ENCODE measurements around the gene SORCS2. TPM values are rescaled to one million over a fixed set of nuclear protein-coding genes. Genes with fewer than 3 reads are reported as not detected.

Gene SORCS2
- total RNA-seq, 2 donors from 2014 or later: 0.54 to 0.74 TPM

GRCh38 chr4:7371210-7371941, 179.0 kb downstream of the SORCS2 start:
- intact Hi-C loops (cut with DNase I): no loop called here
- Histone ChIP-seq H3K36me3 (no peaks in the 10 kb centered on the region), H3K4me3 (no peak overlapping the region), H3K27me3 (no peaks in the 10 kb centered on the region), H3K9ac (ENCODE audit: low read depth in 2 of 2, low read length in 2 of 2) (no peak overlapping the region), H3K9me3 (no peaks in the 10 kb centered on the region), H3K4me1 (no peaks in the 10 kb centered on the region), H3K27ac (no peak overlapping the region)
- no peak for TF ChIP-seq CTCF (IDR thresholded peaks at IDR 0.05)
- DNase-seq: no peak

- Histone ChIP-seq H3K9me3 (no peaks in the 10 kb centered on the region), H3K4me3 (no peak overlapping the region), H3K27ac (no peak overlapping the region)
These were observed 180.3 kb downstream of the SORCS2 start for GRCh38 chr4:7372673-7373072.

GRCh38 chr4:7374571-7374970, 182.2 kb downstream of the SORCS2 start:
- no peaks in the 10 kb centered on the region for H3K4me1 ChIP-seq
- TF ChIP-seq CTCF (IDR thresholded peaks at IDR 0.05): no peak
- no peaks in the 10 kb centered on the region for H3K9me3 ChIP-seq
- H3K9ac ChIP-seq (ENCODE audit: low read depth in 2 of 2, low read length in 2 of 2): no peak overlapping the region
- H3K4me3 ChIP-seq: no peak overlapping the region
- no peak for DNase-seq
- H3K27me3 ChIP-seq: no peaks in the 10 kb centered on the region
- H3K36me3 ChIP-seq: no peaks in the 10 kb centered on the region
- intact Hi-C loops (cut with DNase I): no loop called here
- no peak overlapping the region for H3K27ac ChIP-seq

More at GRCh38 chr4:7372673-7373072, 180.3 kb downstream of the SORCS2 start:
- no peaks in the 10 kb centered on the region for H3K4me1 ChIP-seq
- H3K9ac ChIP-seq (ENCODE audit: low read depth in 2 of 2, low read length in 2 of 2): no peak overlapping the region
- intact Hi-C loops (cut with DNase I): no loop called here
- TF ChIP-seq CTCF (IDR thresholded peaks at IDR 0.05): no peak
- no peaks in the 10 kb centered on the region for H3K27me3 ChIP-seq
- H3K36me3 ChIP-seq: no peaks in the 10 kb centered on the region
- DNase-seq: no peak

- no peaks in the 10 kb centered on the region for H3K36me3 ChIP-seq
- no peak overlapping the region for H3K9ac ChIP-seq (ENCODE audit: low read depth in 2 of 2, low read length in 2 of 2)
- no peaks in the 10 kb centered on the region for H3K4me1 ChIP-seq
- intact Hi-C loops (cut with DNase I): no loop called here
- TF ChIP-seq CTCF (IDR thresholded peaks at IDR 0.05): no peak
- H3K27me3 ChIP-seq: no peaks in the 10 kb centered on the region
- no peak overlapping the region for H3K4me3 ChIP-seq
- H3K9me3 ChIP-seq: no peaks in the 10 kb centered on the region
- no peak overlapping the region for H3K27ac ChIP-seq
- no peak for DNase-seq
These were observed 183.1 kb downstream of the SORCS2 start for GRCh38 chr4:7375427-7375826.

- intact Hi-C loops (cut with DNase I): no loop called here
- no peak for TF ChIP-seq CTCF (IDR thresholded peaks at IDR 0.05)
- no peaks in the 10 kb centered on the region for H3K36me3 ChIP-seq
- no peaks in the 10 kb centered on the region for H3K27me3 ChIP-seq
- no peak overlapping the region for H3K9ac ChIP-seq (ENCODE audit: low read depth in 2 of 2, low read length in 2 of 2)
- no peak for DNase-seq
- H3K4me1 ChIP-seq: no peaks in the 10 kb centered on the region
- no peaks in the 10 kb centered on the region for H3K9me3 ChIP-seq
- no peak overlapping the region for H3K4me3 ChIP-seq
- H3K27ac ChIP-seq: no peak overlapping the region
These were observed 185.0 kb downstream of the SORCS2 start for GRCh38 chr4:7377223-7377865.
